Neural cell (in vitro differentiated cells): ENCODE measurements around the gene CNTNAP5. TPM values are rescaled to one million over a fixed set of nuclear protein-coding genes. Genes with fewer than 3 reads are reported as not detected.

Experiments used
- H2AFZ ChIP-seq: fragments of 200-600, 300-800 bp; sonication (generic), shearing (Covaris generic); 2 replicates; pipeline ENCODE4 v1.6.0; 2014; ENCODE audit warnings: low read depth, mild to moderate bottlenecking, antibody characterized with exemption, low read length, moderate library complexity
- H3F3A ChIP-seq: fragments of 200-600 bp; shearing (Covaris generic); 2 replicates; pipeline ENCODE4 v1.6.1; 2016; ENCODE audit warnings: mild to moderate bottlenecking, moderate library complexity, mixed read lengths, antibody characterized with exemption, low read length; ENCODE audit not compliant: insufficient read depth, poor library complexity, severe bottlenecking
- H3K27ac ChIP-seq: fragments of 200-600, 300-800 bp; sonication (generic), shearing (Covaris generic); 2 replicates; pipeline ENCODE4 v1.5.1; 2014; ENCODE audit warnings: mild to moderate bottlenecking, low read length, moderate library complexity
- H3K27me3 ChIP-seq: fragments of 300-800, 200-600 bp; sonication (generic), shearing (Covaris generic); 2 replicates; pipeline ENCODE4 v1.6.0; 2014; ENCODE audit warnings: mild to moderate bottlenecking, low read depth, low read length, moderate library complexity; ENCODE audit not compliant: insufficient read depth
- H3K36me3 ChIP-seq: fragments of 300-800, 200-600 bp; sonication (generic), shearing (Covaris generic); 2 replicates; pipeline ENCODE4 v1.5.1; 2014; ENCODE audit warnings: mild to moderate bottlenecking, antibody characterized with exemption, low read length, moderate library complexity; ENCODE audit not compliant: insufficient read depth
- H3K4me2 ChIP-seq: fragments of 300-800, 200-600 bp; sonication (generic), shearing (Covaris generic); 2 replicates; pipeline ENCODE4 v1.6.0; 2014; ENCODE audit warnings: mild to moderate bottlenecking, low read length
- H3K4me3 ChIP-seq: fragments of 300-800, 200-600 bp; sonication (generic), shearing (Covaris generic); 2 replicates; pipeline ENCODE4 v1.5.1; 2014; ENCODE audit warnings: mild to moderate bottlenecking, low read length, moderate library complexity
- H3K79me2 ChIP-seq: fragments of 200-600 bp; shearing (Covaris generic); replicated peaks from 2 replicates; pipeline ENCODE4 v1.6.0; 2014; ENCODE audit warnings: mild to moderate bottlenecking, low read length, moderate library complexity; ENCODE audit not compliant: insufficient read depth
- H3K9ac ChIP-seq: fragments of 300-800, 200-600 bp; sonication (generic), shearing (Covaris generic); 2 replicates; pipeline ENCODE4 v1.6.1; 2016; ENCODE audit warnings: mild to moderate bottlenecking, low read length, mixed read lengths
- H3K9me2 ChIP-seq: fragments of 200-600 bp; shearing (Covaris generic); 2 replicates; pipeline ENCODE4 v1.6.1; 2016; ENCODE audit warnings: mild to moderate bottlenecking, low read length, mixed read lengths; ENCODE audit not compliant: insufficient read depth
- H3K9me3 ChIP-seq: fragments of 200-600, 300-800 bp; sonication (generic), shearing (Covaris generic); 2 replicates; pipeline ENCODE4 v1.6.1; 2016; ENCODE audit warnings: mild to moderate bottlenecking, mixed run types, low read length, moderate library complexity, mixed read lengths
- H4K20me1 ChIP-seq: fragments of 200-600 bp; shearing (Covaris generic); 2 replicates; pipeline ENCODE4 v1.6.1; 2016; ENCODE audit warnings: mild to moderate bottlenecking, mixed run types; ENCODE audit not compliant: insufficient read depth
- EP300 ChIP-seq: fragments of 450-650 bp; conservative IDR thresholded peaks from 2 replicates; pipeline ENCODE4 v1.6.1; 2014; ENCODE audit warnings: antibody characterized with exemption, mild to moderate bottlenecking, moderate library complexity; ENCODE audit not compliant: poor library complexity, severe bottlenecking
- EZH2 ChIP-seq: fragments of 200-600, 300-800 bp; shearing (Covaris generic), sonication (generic); IDR thresholded peaks from 2 replicates; pipeline ENCODE4 v1.6.1; 2014; ENCODE audit warnings: antibody characterized with exemption, low read length, borderline replicate concordance, mild to moderate bottlenecking; ENCODE audit not compliant: insufficient read depth, poor library complexity, severe bottlenecking
- MXI1 ChIP-seq: fragments of 450-650 bp; conservative IDR thresholded peaks from 2 replicates; pipeline ENCODE4 v1.6.1; 2014; ENCODE audit warnings: antibody characterized with exemption, mild to moderate bottlenecking; ENCODE audit not compliant: poor library complexity, severe bottlenecking
- POLR2AphosphoS5 ChIP-seq: IDR thresholded peaks from 2 replicates; pipeline ENCODE4 v1.6.1; 2012
- RAD21 ChIP-seq: fragments of 450-650 bp; conservative IDR thresholded peaks from 2 replicates; pipeline ENCODE4 v1.6.1; 2014; ENCODE audit warnings: antibody characterized with exemption, mild to moderate bottlenecking, moderate library complexity
- SMC3 ChIP-seq: fragments of 450-650 bp; conservative IDR thresholded peaks from 2 replicates; pipeline ENCODE4 v1.6.1; 2014; ENCODE audit warnings: antibody characterized with exemption, mild to moderate bottlenecking, moderate library complexity; ENCODE audit not compliant: poor library complexity
- TAF1 ChIP-seq: IDR thresholded peaks from 2 replicates; pipeline ENCODE4 v1.6.1; 2012; ENCODE audit warnings: low read depth
- polyA plus RNA-seq: library from polyadenylated mRNA; depleted of rRNA; stranded (reverse); fragments of >200 nt; gene quantifications from 2 replicates; pipeline ENCODE4 v1.2.3, GENCODE V29; 2014
- TF ChIP-seq, protein P1 (sequence below): IDR thresholded peaks from 2 replicates; pipeline ENCODE4 v1.6.1; 2012; ENCODE audit warnings: borderline replicate concordance
- TF ChIP-seq, protein P2 (sequence below): fragments of 450-650 bp; IDR thresholded peaks from 2 replicates; pipeline ENCODE4 v1.5.1; 2014; ENCODE audit warnings: antibody characterized with exemption, mild to moderate bottlenecking, moderate library complexity; ENCODE audit not compliant: poor library complexity, severe bottlenecking

The CNTNAP5 gene
- polyA plus RNA-seq, 1 donor from 2014 or later: 19.3 TPM

DNA sequence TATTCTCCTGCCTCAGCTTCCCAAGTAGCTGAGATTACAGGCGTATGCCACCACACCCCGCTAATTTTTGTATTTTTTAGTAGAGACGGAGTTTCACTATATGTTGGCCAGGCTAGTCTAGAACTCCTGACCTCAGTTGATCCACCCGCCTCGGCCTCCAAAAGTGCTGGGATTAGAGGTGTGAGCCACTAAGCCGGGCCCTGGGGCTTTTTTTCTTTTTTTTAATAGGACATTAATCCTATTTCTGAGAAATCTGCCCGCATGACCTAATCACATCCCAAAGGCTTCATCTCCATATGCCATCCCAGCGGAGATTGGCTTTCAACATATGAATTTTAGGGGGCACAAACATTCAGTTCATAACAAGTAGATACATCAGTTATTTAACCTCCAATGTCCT is 128.6 kb downstream of the CNTNAP5 start:
- H4K20me1 ChIP-seq: no peaks in the 10 kb centered on the region
- H3K36me3 ChIP-seq: no peaks in the 10 kb centered on the region
- no peak overlapping the region for H3K4me3 ChIP-seq
- TF ChIP-seq MXI1: no peak
- no peak for TF ChIP-seq RAD21
- TF ChIP-seq SMC3: no peak
- TF ChIP-seq POLR2AphosphoS5: no peak
- no peak for TF ChIP-seq EZH2
- no peak for TF ChIP-seq EP300
- TF ChIP-seq, protein P1, sequence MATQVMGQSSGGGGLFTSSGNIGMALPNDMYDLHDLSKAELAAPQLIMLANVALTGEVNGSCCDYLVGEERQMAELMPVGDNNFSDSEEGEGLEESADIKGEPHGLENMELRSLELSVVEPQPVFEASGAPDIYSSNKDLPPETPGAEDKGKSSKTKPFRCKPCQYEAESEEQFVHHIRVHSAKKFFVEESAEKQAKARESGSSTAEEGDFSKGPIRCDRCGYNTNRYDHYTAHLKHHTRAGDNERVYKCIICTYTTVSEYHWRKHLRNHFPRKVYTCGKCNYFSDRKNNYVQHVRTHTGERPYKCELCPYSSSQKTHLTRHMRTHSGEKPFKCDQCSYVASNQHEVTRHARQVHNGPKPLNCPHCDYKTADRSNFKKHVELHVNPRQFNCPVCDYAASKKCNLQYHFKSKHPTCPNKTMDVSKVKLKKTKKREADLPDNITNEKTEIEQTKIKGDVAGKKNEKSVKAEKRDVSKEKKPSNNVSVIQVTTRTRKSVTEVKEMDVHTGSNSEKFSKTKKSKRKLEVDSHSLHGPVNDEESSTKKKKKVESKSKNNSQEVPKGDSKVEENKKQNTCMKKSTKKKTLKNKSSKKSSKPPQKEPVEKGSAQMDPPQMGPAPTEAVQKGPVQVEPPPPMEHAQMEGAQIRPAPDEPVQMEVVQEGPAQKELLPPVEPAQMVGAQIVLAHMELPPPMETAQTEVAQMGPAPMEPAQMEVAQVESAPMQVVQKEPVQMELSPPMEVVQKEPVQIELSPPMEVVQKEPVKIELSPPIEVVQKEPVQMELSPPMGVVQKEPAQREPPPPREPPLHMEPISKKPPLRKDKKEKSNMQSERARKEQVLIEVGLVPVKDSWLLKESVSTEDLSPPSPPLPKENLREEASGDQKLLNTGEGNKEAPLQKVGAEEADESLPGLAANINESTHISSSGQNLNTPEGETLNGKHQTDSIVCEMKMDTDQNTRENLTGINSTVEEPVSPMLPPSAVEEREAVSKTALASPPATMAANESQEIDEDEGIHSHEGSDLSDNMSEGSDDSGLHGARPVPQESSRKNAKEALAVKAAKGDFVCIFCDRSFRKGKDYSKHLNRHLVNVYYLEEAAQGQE: no peak
- TF ChIP-seq TAF1: no peak
- TF ChIP-seq, protein P2, sequence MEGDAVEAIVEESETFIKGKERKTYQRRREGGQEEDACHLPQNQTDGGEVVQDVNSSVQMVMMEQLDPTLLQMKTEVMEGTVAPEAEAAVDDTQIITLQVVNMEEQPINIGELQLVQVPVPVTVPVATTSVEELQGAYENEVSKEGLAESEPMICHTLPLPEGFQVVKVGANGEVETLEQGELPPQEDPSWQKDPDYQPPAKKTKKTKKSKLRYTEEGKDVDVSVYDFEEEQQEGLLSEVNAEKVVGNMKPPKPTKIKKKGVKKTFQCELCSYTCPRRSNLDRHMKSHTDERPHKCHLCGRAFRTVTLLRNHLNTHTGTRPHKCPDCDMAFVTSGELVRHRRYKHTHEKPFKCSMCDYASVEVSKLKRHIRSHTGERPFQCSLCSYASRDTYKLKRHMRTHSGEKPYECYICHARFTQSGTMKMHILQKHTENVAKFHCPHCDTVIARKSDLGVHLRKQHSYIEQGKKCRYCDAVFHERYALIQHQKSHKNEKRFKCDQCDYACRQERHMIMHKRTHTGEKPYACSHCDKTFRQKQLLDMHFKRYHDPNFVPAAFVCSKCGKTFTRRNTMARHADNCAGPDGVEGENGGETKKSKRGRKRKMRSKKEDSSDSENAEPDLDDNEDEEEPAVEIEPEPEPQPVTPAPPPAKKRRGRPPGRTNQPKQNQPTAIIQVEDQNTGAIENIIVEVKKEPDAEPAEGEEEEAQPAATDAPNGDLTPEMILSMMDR: no peak
- no peak overlapping the region for H3K27ac ChIP-seq
- H2AFZ ChIP-seq: no peak overlapping the region
- no peaks in the 10 kb centered on the region for H3F3A ChIP-seq
- no peaks in the 10 kb centered on the region for H3K27me3 ChIP-seq
- H3K79me2 ChIP-seq: no peaks in the 10 kb centered on the region
- H3K9ac ChIP-seq: no peak overlapping the region
- no peaks in the 10 kb centered on the region for H3K9me2 ChIP-seq
- H3K9me3 ChIP-seq: no peaks in the 10 kb centered on the region
- no peak overlapping the region for H3K4me2 ChIP-seq

DNA sequence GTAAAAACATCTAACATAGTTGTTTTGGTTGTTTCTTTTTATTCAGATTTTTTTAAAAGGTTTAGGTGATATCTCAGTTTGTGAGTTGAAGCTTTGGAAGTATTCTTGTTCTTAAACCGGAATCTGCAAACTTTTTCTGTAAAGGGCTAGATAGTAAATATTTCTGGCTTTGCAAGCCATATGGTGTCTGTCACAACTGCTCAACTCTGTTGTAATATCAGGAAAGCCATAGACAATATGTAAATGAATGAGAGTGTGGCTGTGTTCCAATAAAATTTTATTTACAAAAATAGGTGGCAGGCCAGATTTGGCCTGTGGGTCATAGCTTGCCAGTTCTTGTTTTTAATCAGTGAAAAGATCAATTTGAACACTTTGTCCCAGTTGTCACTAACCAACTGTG is 134.1 kb downstream of the CNTNAP5 start:
- Histone ChIP-seq H3F3A (no peaks in the 10 kb centered on the region), H3K27ac (no peak overlapping the region), H3K36me3 (no peaks in the 10 kb centered on the region), H4K20me1 (no peaks in the 10 kb centered on the region), H3K27me3 (no peaks in the 10 kb centered on the region), H3K4me2 (no peak overlapping the region), H3K9ac (no peak overlapping the region), H3K79me2 (no peaks in the 10 kb centered on the region), H2AFZ (no peak overlapping the region), H3K9me3 (no peaks in the 10 kb centered on the region), H3K9me2 (no peaks in the 10 kb centered on the region), H3K4me3 (no peak overlapping the region)
- TF ChIP-seq, protein P2: no peak
- TF ChIP-seq, protein P1: no peak
- TF ChIP-seq MXI1 (no peak), EZH2 (no peak)
